Activated B cell treated with CpG ODN at 0.5 μM for 24 hours (primary cell): Measurements from ENCODE around the gene EXTL1. TPM values are rescaled to one million over a fixed set of nuclear protein-coding genes. Genes with fewer than 3 reads are reported as not detected.

Experiments used
- ATAC-seq: fragments of 200-7000 bp; cut with Tn5 transposase; one replicate; pipeline ENCODE4 v1.10.0; 2021; ENCODE audit warnings: low read depth, mild to moderate bottlenecking, moderate library complexity
- CTCF ChIA-PET: fragments of 350-600 bp; sonication (Branson Sonifier 250); formaldehyde crosslinking; loops from one replicate; lab custom pipeline; 2021; ENCODE audit warnings: antibody characterized with exemption; lab: Charles Lee
- POLR2A ChIA-PET: fragments of 350-600 bp; sonication (Branson Sonifier 250); formaldehyde crosslinking; loops from one replicate; lab custom pipeline; 2021; ENCODE audit warnings: antibody characterized with exemption; lab: Charles Lee
- DNase-seq: peaks from one replicate; pipeline ENCODE4 v3.0.0; 2022
- H3K27ac Mint-ChIP-seq: one replicate; pipeline ENCODE4 v1.8.0; 2020; ENCODE audit warnings: mixed read lengths
- H3K27me3 Mint-ChIP-seq: one replicate; pipeline ENCODE4 v1.8.0; 2021; ENCODE audit warnings: mixed read lengths
- H3K36me3 Mint-ChIP-seq: one replicate; pipeline ENCODE4 v1.8.0; 2021; ENCODE audit warnings: low read depth, mixed read lengths
- H3K4me1 Mint-ChIP-seq: one replicate; pipeline ENCODE4 v1.8.0; 2021; ENCODE audit warnings: mixed read lengths
- H3K4me3 Mint-ChIP-seq: one replicate; pipeline ENCODE4 v1.8.0; 2020; ENCODE audit warnings: mild to moderate bottlenecking, mixed read lengths
- H3K9me3 Mint-ChIP-seq: one replicate; pipeline ENCODE4 v1.8.0; 2020; ENCODE audit warnings: mixed read lengths
- intact Hi-C: fragments of 100-400 bp; cut with micrococcal nuclease; formaldehyde crosslinking; loops from one replicate; pipeline ENCODE4 v1.15.1; 2024
- total RNA-seq: library from RNA; stranded (reverse); gene quantifications from 2 replicates; pipeline ENCODE4 v1.2.3, GENCODE V29; 2022
- TF ChIP-seq, protein P1 (sequence below): fragments of 200-600 bp; IDR thresholded peaks from one replicate; pipeline ENCODE4 v1.8.0; 2022; ENCODE audit warnings: antibody characterized with exemption, mild to moderate bottlenecking

Gene EXTL1
- total RNA-seq, 1 donor from 2014 or later, result not detected

DNA sequence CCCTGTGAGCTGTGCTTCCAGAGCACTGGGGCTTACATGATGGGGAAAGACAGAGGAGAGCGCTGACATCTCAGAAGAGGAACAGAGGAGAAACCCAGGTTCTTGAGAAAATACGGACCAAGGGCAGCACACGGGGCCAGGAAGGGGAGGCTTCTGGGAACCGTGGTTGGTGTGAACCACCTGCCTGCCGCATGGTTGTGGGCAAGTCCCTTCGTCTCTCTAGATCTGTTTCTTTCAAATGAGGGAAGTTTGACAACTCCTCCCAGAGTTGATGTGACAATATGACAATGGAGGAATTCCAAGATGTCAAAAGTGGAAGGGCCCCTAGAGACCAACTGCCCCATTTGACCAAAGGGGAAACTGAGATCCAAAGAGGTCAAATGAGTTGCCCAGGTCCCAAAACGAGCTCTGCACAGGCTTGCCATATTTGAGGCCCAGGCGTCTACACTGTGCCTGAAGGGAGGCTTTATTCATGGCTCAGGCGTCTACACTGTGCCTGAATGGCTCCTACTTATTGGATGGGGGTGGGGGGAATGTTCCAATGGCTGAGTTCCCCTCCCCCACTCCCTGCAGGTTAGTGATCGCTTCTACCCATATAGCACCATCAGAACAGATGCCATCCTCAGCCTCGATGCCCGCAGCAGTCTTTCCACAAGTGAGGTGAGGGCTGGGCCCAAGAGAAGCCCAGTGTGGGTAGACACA lies 11.2 kb downstream of the EXTL1 start:
- no peak overlapping the region for H3K27ac Mint-ChIP-seq
- ChIA-PET POLR2A (no interaction called here), CTCF (no interaction called here)
- H3K4me3 Mint-ChIP-seq, result no peak overlapping the region
- intact Hi-C loops, result no loop called here
- no peaks in the 10 kb centered on the region for H3K9me3 Mint-ChIP-seq
- ATAC-seq (no peak), DNase-seq (no peak)
- H3K4me1 Mint-ChIP-seq, result peaks cover 11% of the 10 kb centered on the region
- peaks cover 19% of the 10 kb centered on the region for H3K27me3 Mint-ChIP-seq
- TF ChIP-seq, protein P1, sequence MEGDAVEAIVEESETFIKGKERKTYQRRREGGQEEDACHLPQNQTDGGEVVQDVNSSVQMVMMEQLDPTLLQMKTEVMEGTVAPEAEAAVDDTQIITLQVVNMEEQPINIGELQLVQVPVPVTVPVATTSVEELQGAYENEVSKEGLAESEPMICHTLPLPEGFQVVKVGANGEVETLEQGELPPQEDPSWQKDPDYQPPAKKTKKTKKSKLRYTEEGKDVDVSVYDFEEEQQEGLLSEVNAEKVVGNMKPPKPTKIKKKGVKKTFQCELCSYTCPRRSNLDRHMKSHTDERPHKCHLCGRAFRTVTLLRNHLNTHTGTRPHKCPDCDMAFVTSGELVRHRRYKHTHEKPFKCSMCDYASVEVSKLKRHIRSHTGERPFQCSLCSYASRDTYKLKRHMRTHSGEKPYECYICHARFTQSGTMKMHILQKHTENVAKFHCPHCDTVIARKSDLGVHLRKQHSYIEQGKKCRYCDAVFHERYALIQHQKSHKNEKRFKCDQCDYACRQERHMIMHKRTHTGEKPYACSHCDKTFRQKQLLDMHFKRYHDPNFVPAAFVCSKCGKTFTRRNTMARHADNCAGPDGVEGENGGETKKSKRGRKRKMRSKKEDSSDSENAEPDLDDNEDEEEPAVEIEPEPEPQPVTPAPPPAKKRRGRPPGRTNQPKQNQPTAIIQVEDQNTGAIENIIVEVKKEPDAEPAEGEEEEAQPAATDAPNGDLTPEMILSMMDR, result no peak
- peaks cover 3% of the 10 kb centered on the region for H3K36me3 Mint-ChIP-seq

DNA sequence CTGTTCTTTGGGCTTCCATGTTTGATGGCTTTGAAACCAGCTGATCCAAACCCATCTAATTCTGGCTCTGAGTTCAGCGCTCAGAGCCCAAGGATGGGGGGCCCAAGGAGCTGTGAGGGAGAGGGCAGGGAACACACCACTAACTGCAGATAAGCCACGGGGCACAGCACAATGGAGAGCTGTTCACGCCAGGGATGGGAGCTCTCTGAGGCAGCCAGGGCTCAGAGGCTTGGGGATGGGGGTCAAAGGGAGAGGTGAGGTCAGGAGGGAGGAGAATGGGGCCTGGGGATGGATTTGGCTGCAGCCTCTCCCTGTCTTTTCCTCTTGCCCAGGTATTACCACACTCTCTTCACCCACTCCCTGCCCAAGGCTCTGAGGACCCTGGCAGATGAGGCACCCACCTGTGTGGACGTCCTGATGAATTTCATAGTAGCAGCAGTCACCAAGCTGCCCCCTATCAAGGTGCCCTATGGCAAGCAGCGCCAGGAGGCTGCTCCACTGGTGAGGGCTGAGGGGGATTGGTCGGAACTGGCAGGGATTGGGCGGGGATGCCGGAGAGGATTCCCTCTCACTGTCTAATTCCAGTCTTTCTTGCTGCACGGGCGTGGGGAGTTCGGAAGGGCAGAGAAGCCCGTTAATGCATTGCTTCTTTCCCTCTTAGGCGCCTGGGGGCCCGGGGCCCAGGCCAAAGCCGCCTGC lies 13.1 kb downstream of the EXTL1 start:
- Mint-ChIP-seq H3K27me3 (peaks cover 14% of the 10 kb centered on the region), H3K4me3 (peak overlapping the region; percentile 96), H3K36me3 (peaks cover 3% of the 10 kb centered on the region), H3K4me1 (peaks cover 11% of the 10 kb centered on the region), H3K9me3 (no peaks in the 10 kb centered on the region), H3K27ac (peak overlapping the region; percentile 10)
- intact Hi-C loops, result loop anchor here (1.0 to 5.0 kb wide), 6 partner anchors 36 to 200 kb away; partner anchors contain the start of genes CEP85, PAFAH2 and PDIK1L
- POLR2A ChIA-PET, result interaction anchor here (0.7 to 1.7 kb wide), 2 partner anchors 199 to 1019 kb away, joined by 3 to 4 read pairs; partner anchors contain the start of gene CEP85
- CTCF ChIA-PET, result interaction anchor here (0.6 to 2.8 kb wide), 5 partner anchors 24 to 382 kb away, joined by 3 to 9 read pairs (median 3); no protein-coding TSS in a partner anchor
- DNase-seq (no peak), ATAC-seq (no peak)
- TF ChIP-seq, protein P1, result no peak

DNA sequence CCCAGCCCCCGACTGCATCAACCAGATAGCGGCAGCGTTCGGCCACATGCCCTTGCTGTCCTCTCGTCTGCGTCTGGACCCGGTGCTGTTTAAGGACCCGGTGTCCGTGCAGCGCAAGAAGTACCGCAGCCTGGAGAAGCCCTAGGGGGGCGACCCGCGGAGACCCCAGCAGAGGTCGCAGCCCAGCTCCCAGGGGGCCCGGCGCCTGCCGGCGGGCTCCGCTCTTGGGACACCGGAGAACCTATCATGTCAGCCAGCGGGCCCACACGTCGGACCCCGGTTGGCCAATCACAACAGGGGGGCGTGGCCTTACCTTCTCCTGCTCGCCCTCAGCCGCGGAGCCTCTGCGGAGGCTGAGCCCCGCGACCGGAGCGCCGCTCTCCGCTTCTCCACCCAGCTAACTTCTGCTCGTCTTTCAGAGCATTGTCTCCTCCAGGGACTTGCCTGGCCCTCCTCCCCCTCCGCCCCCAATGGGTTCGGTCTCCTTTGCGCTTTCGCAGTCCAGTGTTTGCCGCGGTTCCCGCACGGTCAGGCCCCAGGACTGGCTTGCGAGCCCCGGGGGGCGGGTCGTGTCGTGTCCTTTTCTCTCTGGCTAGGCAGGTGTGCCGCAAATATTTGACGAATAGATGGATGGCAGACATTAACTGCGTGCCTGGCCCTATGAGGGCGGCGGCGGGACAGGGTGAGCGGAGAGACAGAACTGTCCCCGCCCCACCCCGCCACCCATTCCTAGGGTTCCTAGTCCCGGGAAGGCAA lies 13.8 kb downstream of the EXTL1 start:
- TF ChIP-seq, protein P1, result no peak
- intact Hi-C loops, result loop anchor here (1.0 to 5.0 kb wide), 6 partner anchors 37 to 199 kb away; partner anchors contain the start of genes CEP85, PAFAH2 and PDIK1L
- peaks cover 12% of the 10 kb centered on the region for H3K27me3 Mint-ChIP-seq
- peaks cover 11% of the 10 kb centered on the region for H3K4me1 Mint-ChIP-seq
- peak overlapping the region; percentile 96 for H3K4me3 Mint-ChIP-seq
- H3K27ac Mint-ChIP-seq, result peak overlapping the region; percentile 78
- ChIA-PET CTCF (interaction anchor here (0.6 to 2.8 kb wide), 5 partner anchors 25 to 382 kb away, joined by 3 to 9 read pairs (median 4); no protein-coding TSS in a partner anchor), POLR2A (interaction anchor here (1.7 kb wide), 1 partner anchor 198 kb away, joined by 4 read pairs; the partner anchor contains the start of gene CEP85)
- H3K9me3 Mint-ChIP-seq, result no peaks in the 10 kb centered on the region
- ATAC-seq (peak; percentile 95), DNase-seq (peak; percentile 80)
- H3K36me3 Mint-ChIP-seq, result peaks cover 3% of the 10 kb centered on the region

DNA sequence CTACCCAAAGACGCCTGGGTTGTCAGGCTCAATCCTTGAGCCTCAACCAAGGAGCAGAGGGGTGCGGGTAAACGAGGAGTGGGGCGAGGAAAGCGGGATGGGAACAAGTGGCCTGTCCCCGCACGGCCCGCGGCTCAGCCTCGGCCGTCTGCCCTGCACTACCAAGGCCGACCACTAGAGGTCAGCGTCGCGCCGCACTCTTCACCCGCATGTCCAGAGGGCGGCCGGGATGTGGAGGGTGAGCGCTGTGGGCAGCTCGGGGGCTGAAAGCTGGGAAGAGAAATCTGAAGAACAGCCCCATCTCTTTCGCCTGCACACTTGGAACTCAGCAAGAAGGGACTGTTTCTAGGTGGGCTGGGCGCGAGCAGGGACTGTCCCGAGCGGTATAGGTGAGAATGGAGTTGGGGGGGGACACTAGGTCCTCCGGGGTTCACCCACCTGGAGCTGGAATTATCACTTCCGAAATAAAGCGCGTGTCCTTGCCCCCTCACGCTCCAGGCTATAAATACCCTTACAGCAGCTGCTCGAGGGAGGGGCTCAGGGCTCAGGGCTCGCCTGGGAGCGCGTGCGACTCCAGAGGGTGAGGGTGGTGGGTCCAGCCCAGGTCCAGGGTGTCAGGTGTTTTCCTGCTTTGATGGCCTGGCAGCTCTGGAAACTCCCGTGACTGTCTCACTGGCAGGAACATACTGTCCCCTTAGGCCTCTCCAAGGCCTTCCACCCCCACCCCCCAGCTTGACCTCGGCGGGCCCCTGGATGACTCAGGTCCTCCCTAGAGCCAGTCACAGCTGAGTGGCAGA lies 14.6 kb downstream of the EXTL1 start:
- intact Hi-C loops, result loop anchor here (1.0 to 5.0 kb wide), 9 partner anchors 38 to 437 kb away; partner anchors contain the start of genes CEP85, HMGN2, PAFAH2 and PDIK1L
- DNase-seq, result peak; percentile 84
- Mint-ChIP-seq H3K4me3 (peak overlapping the region; percentile 96), H3K36me3 (peaks cover 3% of the 10 kb centered on the region), H3K4me1 (peaks cover 11% of the 10 kb centered on the region), H3K27ac (peak overlapping the region; percentile 78), H3K9me3 (no peaks in the 10 kb centered on the region), H3K27me3 (peaks cover 6% of the 10 kb centered on the region)
- ATAC-seq, result peak; percentile 73
- TF ChIP-seq, protein P1, result peak; percentile 98
- CTCF ChIA-PET, result interaction anchor here (0.7 to 2.8 kb wide), 6 partner anchors 20 to 381 kb away, joined by 3 to 9 read pairs (median 4); partner anchors contain the start of gene PAFAH2
- POLR2A ChIA-PET, result interaction anchor here (1.7 kb wide), 1 partner anchor 198 kb away, joined by 4 read pairs; the partner anchor contains the start of gene CEP85
